Measurements from ENCODE around the gene C2CD2.

DNA sequence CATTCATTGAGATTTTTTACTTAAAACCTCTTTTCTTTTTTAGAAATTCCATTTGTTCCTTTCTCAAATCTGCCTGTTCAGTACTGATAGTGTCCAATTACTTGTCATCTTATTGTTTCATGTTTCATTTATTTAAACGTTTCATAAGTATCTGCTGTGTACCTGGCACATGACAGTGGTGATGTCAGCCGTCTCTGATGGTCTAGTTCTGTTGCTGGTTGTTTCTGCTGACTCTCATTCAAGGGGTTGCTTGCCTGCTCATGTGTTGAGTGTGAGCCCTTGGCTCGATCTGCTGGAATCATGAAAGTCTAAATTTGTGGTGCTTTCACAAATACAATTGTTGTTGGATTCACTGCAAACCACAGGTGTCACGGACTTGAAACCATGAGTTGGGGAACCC, 25.5 kb upstream of the C2CD2 start:
- TF ChIP-seq POLR2A (IDR thresholded peaks at IDR 0.05) (no peak), POLR2AphosphoS5 (IDR thresholded peaks at IDR 0.05) (no peak)
- TF ChIP-seq, protein P1, sequence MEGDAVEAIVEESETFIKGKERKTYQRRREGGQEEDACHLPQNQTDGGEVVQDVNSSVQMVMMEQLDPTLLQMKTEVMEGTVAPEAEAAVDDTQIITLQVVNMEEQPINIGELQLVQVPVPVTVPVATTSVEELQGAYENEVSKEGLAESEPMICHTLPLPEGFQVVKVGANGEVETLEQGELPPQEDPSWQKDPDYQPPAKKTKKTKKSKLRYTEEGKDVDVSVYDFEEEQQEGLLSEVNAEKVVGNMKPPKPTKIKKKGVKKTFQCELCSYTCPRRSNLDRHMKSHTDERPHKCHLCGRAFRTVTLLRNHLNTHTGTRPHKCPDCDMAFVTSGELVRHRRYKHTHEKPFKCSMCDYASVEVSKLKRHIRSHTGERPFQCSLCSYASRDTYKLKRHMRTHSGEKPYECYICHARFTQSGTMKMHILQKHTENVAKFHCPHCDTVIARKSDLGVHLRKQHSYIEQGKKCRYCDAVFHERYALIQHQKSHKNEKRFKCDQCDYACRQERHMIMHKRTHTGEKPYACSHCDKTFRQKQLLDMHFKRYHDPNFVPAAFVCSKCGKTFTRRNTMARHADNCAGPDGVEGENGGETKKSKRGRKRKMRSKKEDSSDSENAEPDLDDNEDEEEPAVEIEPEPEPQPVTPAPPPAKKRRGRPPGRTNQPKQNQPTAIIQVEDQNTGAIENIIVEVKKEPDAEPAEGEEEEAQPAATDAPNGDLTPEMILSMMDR (IDR thresholded peaks at IDR 0.05): no peak
